ENCODE data around the gene TCF19.

TCF19 gene

GRCh38 chr6:31128093-31128676 is 30.2 kb upstream of the TCF19 start:
- DNase-seq = peak; percentile 73

- no peak for DNase-seq
Observed at GRCh38 chr6:31129130-31129529, 29.3 kb upstream of the TCF19 start.

- no peak for DNase-seq
Observed at GRCh38 chr6:31130751-31131150, 27.6 kb upstream of the TCF19 start.

DNA sequence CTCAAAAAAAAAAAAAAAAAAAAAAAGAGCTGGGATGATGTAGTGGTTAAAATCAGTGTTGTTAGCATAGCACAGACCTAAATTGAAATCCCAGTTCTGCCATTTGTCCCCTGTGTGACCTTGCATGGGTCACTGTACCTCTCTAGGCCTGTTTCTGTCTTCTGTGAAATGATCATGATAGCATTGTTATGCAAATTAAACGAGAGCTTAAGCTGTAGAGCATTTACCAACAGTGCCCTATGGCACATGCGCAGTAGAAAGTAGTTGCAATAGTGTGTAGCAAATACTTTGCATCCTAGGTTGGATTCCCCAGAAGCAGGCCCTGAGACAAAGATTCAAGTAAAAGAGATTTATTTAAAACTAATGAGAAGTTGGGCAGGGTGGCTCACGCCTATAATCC is 26.8 kb upstream of the TCF19 start:
- DNase-seq = no peak

DNA sequence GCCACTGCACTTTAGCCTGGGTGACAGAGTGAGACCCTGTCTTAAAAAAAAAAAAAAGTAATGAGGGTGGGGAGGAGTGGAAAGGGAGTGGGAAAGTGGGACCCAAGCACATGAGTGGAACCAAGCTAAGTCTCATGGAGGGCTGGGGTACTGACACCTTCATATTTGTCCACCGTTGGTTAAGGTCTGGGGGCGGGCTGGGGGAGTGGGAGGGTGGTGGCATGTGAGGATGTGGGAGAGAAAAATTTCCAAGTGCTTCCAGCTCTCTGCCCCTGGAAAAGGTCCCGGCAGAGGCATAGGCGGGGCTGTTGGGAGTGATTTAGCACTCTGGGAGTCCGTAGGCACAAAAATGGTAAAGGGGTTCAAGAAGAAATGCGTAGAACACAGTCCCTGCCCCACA is 25.6 kb upstream of the TCF19 start:
- no peak for DNase-seq

DNA sequence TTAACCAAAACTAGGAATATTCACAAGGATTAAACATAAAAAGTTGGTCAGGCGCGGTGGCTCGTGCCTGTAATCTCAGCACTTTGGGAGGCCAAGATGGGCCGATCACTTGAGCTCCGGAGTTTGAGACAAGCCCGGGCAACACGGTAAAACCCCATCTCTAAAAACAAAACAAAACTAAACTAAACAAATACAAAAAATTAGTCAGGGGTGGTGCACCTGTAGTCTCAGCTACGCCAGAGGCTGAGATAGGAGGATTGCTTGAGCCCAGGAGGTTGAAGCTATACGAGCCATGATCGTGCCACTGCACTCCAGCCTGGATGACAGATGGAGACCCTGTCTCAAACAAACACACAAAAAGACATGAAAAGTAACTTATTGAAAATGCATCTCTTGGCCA is 22.7 kb upstream of the TCF19 start:
- DNase-seq = no peak

DNA sequence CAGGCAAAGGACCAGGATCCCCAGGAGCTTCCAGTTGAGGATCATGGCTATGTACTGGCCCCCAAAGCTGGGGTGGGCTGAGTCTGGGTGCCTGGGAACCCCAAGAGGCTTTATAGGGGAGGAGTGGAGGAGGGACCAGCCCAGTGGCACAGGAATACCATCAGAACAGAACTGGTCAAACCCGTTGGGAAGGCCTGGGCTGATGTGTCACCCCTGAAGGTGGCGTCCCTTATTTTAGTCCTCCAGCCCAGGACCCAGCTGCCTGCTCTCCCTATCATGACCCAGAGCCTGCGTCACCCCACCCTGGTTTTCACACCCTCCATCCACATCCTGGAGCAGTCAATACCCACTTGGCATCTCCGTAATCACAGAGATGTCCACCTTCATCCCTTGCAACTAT is 19.4 kb upstream of the TCF19 start, which contains the start of gene PSORS1C2:
Gene PSORS1C2, minus strand, starts transcription at position 85 of the 400 bp plus-strand sequence. Its CDS starts 40 bp downstream, at position 45.
- DNase-seq = no peak

DNA sequence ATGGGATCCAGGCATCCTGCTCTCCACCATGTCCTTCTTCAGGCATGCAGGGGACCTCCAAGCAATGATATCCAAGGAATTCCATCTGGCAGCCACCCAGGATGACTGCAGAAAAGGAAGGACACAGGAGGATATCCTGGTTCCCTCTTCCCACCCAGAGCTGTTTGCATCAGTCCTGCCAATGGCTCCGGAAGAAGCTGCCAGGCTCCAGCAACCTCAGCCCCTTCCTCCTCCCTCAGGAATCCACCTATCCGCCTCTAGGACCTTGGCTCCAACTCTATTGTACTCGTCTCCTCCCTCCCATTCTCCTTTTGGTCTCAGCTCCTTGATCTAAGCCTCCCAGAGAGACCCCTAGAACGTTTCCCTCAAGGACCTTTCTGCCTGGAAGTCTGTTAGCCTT is 18.8 kb upstream of the TCF19 start:
- no peak for DNase-seq

DNA sequence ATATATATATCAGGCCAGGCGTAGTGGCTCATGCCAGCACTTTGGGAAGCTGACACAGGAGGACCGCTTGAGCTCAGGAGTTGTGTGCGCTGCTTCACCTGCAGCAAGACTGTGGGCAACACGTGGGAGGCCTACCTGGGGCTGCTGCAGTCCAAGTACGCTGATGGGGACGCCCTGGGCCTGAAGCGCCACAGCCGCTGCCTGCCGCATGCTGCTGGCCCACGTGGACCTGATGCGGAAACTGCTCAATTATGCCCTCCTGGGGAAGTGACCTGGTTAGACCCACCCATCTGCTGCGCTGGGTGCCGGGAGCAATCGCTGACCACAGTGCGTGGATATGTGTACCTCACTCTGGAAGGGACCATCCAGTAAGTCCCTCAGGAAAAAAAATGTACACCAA is 17.7 kb upstream of the TCF19 start:
- no peak for DNase-seq

DNA sequence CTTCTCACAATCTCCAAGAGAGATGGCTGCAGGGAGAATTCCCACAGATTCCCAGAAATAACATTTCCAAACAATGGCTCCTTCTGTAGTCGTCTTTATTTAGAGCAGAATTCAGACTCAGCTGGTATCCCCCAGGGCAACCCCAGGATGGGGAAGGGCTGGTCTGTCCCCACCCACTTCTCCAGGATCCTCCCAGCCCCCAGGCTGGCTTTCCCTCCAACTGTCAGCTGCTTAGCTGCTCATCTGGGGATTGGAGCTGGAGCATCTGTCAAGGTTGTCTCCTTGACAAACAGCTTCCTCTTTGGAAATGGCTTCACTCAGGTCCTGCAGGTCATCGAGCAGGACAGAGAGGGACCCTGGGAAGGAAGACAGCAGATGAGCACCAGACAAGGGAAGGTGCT is 16.0 kb upstream of the TCF19 start:
- DNase-seq = no peak

GRCh38 chr6:31143148-31143547 is 15.2 kb upstream of the TCF19 start:
- DNase-seq = no peak

- DNase-seq = no peak
Observed at GRCh38 chr6:31144296-31144969, 14.0 kb upstream of the TCF19 start.

- no peak for DNase-seq
Observed at GRCh38 chr6:31144970-31145340, 13.4 kb upstream of the TCF19 start.

DNA sequence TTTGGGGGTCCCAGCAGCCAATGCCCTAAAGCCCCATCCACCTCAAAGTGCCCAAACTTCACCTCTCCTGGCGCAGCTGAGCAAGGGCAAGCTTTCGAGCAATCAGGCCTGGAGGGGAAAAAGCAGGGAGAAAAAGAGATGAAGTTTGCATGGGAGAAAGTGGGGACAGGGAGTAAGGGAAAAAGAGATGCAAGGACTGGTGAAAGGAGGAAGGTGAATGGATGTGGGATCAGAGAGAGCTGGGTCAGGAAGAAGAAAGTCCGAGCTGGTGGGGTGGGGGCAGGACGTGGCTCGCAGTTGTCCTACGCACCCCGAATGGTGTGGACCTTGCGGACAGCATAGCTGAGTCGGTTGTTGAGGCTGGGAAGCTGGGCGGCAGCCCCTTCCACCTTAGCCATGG is 13.0 kb upstream of the TCF19 start:
- DNase-seq = no peak

- no peak for DNase-seq
Observed at GRCh38 chr6:31149827-31150447, 8.5 kb upstream of the TCF19 start.

DNA sequence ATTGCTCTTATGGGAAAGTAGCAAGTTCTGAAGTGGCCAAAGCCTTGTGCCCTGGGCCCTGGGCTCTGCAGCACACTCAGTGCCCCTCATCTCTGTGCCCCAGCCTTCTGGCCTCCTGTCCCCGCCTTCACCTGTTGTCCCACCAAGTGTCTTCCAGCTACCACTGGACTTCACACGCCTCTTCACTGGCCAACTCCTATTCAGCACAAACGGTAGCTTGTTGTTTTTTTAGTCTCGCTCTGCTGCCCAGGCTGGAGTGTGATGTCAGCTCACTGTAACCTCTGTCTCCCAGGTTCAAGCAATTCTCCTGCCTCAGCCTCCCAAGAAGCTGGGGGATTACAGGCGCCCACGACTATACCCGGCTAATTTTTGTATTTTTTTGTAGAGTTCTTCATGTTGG is 5.6 kb upstream of the TCF19 start:
- no peak for DNase-seq

GRCh38 chr6:31154436-31154835 is 4.0 kb upstream of the TCF19 start:
- no peak for DNase-seq

DNA sequence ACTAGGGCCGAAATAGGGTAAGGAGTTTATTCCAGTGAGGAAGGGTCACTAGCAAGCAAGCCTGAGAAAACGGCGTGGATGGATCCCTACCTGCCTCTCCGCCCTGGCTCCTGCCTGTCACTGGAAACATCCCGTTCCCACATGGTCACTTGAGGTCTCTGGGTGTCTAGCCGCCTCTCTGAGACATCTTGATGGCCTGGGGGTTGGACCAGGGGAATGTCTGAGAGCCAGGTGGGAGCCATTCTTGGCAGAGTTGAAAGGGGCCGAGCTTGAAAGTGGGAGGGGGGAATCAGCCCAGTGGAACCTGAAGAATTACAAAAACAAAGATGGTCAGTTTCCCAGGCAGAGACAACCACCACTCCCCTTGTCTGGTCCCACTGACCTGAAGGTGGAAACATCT is 1.7 kb upstream of the TCF19 start:
- no peak for DNase-seq

GRCh38 chr6:31157513-31158139 is 763 bp upstream of the TCF19 start, which contains the start of gene CCHCR1:
Gene CCHCR1 (minus strand): TSS chr6:31157802. CDS start chr6:31157600, 202 bp downstream.
- DNase-seq = no peak

GRCh38 chr6:31158863-31159855 is 770 bp downstream of the TCF19 start:
- no peak for DNase-seq

DNA sequence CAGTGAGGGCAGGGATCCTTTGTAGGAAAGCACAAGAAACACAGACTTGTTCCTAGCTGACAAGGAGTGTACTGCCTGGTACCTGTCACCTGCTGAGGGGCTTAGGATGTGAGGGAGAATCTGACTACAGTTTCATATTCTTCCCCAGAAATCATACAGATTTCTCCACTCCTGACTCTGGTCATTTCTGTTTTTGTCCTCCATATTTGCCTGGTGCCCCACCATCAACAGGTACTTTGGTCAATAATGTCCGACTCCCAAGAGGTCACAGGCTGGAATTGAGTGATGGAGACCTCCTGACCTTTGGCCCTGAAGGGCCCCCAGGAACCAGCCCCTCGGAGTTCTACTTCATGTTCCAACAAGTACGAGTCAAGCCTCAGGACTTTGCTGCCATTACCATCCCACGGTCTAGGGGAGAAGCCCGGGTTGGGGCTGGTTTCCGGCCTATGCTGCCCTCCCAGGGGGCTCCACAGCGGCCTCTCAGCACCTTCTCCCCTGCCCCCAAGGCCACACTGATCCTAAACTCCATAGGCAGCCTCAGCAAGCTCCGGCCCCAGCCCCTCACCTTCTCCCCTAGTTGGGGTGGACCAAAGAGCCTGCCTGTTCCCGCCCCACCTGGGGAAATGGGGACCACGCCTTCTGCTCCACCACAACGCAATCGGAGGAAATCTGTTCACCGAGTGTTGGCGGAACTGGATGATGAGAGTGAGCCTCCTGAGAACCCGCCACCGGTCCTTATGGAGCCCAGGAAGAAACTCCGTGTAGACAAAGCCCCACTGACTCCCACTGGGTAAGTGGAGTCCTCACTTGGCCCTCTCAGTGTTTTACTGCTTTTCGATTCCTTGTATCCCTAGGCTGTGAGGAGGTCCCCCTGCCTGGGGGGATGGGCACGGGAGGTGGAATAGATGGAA is 3.1 kb downstream of the TCF19 start:
- DNase-seq = no peak

All from stimulated activated CD4-positive, alpha-beta T cell treated with anti-CD3 and anti-CD28 coated beads, Interleukin-4, amount 100 ng/mL, for 1 hour (primary cell).